ENCODE measurements around the gene SEC23A.
"Not testable (repeated sequence)": the region's sequence is repeated elsewhere in the genome, so short reads cannot be mapped to it uniquely, and the experiment has no call there.

Gene SEC23A

DNA sequence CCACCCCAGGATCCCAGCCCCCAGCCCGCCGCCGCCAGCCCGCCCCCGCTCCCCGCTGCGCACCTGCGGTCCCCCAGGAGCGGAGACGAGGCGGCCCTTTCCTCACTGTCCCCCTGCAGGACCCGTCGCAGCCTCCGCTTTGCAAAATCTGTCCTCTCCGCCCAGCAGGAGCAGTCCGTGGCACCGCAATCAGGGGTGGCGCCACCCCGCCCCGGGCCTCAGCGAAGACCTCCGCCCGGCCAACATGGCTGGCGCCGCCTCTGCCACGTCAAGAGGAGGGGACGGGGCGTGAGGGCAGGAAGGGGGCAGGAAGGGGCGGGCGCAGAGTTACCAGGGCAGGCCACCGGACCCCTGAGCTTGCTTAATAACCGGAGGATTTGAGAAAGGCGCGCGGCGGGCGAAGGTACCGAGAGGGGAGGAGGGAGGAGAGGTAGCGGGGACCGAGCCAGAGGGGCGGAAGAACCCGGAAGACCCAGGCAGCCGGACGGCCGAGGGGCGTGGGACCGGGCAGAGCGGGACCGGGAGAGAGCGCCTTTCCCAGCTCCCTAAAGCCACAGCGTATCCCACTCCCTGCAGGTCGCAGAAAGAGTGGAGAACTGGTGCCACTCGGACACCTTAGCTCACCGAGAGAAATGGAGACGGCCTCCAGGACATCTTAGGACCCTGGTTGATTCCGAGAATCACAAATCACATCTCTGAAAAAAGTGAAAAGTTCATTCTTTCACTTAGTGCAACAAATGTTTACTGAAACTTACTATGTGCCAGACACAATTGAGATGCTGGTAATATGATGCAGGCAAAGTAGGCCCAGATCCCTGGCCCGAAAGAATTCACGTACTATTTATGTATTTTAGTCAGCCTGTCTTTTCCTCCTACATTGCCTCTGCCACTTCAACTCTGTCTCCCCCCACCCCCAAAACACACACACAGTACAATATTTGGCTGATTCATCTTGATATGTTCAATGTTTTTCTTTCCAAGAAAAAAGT is at the start of gene SEC23A:
Gene SEC23A (minus strand): TSS at position 267 of the 989 bp plus-strand sequence. CDS start 7,117 bp downstream, outside the sequence.
- Mint-ChIP-seq H3K4me3 (peak within 1 kb of the TSS; percentile 100), H3K27ac (peak within 1 kb of the TSS; percentile 99), H3K36me3 (peaks cover 7% of the 10 kb centered on the region), H3K9me3 (no peaks in the 10 kb centered on the region), H3K27me3 (no peaks in the 10 kb centered on the region), H3K4me1 (peaks cover 37% of the 10 kb centered on the region)
- ATAC-seq: peak; percentile 98

- Mint-ChIP-seq H3K4me3 (no peak overlapping the region), H3K27ac (no peak overlapping the region), H3K27me3 (no peaks in the 10 kb centered on the region), H3K4me1 (peaks cover 7% of the 10 kb centered on the region), H3K9me3 (peaks cover 3% of the 10 kb centered on the region), H3K36me3 (peaks cover 58% of the 10 kb centered on the region)
- no peak for ATAC-seq
Measured at GRCh38 chr14:39145266-39145966, 42.4 kb upstream of the SEC23A start.

- H3K27ac Mint-ChIP-seq, H3K4me3 Mint-ChIP-seq, ATAC-seq: not testable (repeated sequence)
Measured at GRCh38 chr14:39143226-39143625, 40.2 kb upstream of the SEC23A start.

GRCh38 chr14:39141623-39142022 is 38.6 kb upstream of the SEC23A start:
- not testable (repeated sequence) for H3K27me3 Mint-ChIP-seq, H3K27ac Mint-ChIP-seq, H3K9me3 Mint-ChIP-seq, ATAC-seq, H3K4me3 Mint-ChIP-seq
- Mint-ChIP-seq H3K4me1 (peaks cover 10% of the 10 kb centered on the region), H3K36me3 (peaks cover 60% of the 10 kb centered on the region)

More at GRCh38 chr14:39143226-39143625, 40.2 kb upstream of the SEC23A start:
- H3K27me3 Mint-ChIP-seq, H3K9me3 Mint-ChIP-seq: not testable (repeated sequence)
- peaks cover 10% of the 10 kb centered on the region for H3K4me1 Mint-ChIP-seq
- peaks cover 64% of the 10 kb centered on the region for H3K36me3 Mint-ChIP-seq

GRCh38 chr14:39140170-39140569 is 37.1 kb upstream of the SEC23A start:
- ATAC-seq: no peak
- Mint-ChIP-seq H3K27ac (no peak overlapping the region), H3K36me3 (peaks cover 57% of the 10 kb centered on the region), H3K4me1 (peaks cover 10% of the 10 kb centered on the region), H3K4me3 (no peak overlapping the region), H3K9me3 (peaks cover 3% of the 10 kb centered on the region), H3K27me3 (no peaks in the 10 kb centered on the region)

- peaks cover 57% of the 10 kb centered on the region for H3K36me3 Mint-ChIP-seq
- no peak overlapping the region for H3K4me3 Mint-ChIP-seq
- H3K27me3 Mint-ChIP-seq: no peaks in the 10 kb centered on the region
Measured at GRCh38 chr14:39138440-39138839, 35.4 kb upstream of the SEC23A start.

GRCh38 chr14:39137835-39138234 is 34.8 kb upstream of the SEC23A start:
- H3K36me3 Mint-ChIP-seq: peaks cover 53% of the 10 kb centered on the region
- not testable (repeated sequence) for H3K4me3 Mint-ChIP-seq, H3K27me3 Mint-ChIP-seq, ATAC-seq, H3K9me3 Mint-ChIP-seq, H3K27ac Mint-ChIP-seq
- peaks cover 10% of the 10 kb centered on the region for H3K4me1 Mint-ChIP-seq

More at GRCh38 chr14:39138440-39138839, 35.4 kb upstream of the SEC23A start:
- peaks cover 3% of the 10 kb centered on the region for H3K9me3 Mint-ChIP-seq
- ATAC-seq: no peak
- no peak overlapping the region for H3K27ac Mint-ChIP-seq
- H3K4me1 Mint-ChIP-seq: peaks cover 10% of the 10 kb centered on the region

DNA sequence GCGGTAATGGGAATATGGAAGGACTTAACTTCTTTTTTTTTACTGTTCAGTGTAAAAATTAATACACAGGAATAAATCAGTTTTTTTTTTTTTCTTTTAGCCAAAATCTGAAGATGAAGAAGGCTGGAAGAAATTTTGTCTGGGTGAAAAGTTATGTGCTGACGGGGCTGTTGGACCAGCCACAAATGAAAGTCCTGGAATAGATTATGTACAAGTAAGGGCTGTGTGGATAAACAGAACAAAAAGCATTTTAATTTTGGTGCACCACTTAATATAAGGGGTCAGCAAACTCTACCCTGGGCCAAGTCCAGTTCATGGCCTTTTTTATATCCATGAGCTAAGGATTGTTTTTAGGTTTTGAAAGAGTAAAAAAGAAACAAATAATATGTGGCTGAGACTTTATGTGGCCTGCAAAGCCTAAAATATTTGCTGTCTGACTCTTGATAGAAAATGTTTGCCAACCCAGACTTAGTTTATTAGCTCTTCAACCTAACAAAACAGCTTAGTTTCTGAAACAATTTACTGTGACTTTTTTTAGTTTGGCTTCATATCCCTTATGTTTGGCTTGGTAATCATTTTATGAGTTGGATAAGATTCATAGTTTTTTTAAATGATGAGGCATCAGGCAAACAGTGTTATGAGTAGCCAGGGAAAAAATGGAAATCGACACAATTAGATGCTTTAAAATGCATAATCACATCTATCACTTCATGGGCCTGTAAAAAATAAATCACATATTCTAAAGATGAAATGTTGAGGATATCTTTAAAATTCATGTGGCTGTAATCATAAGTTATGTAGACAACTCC is 19.5 kb upstream of the SEC23A start:
- H3K27me3 Mint-ChIP-seq: no peaks in the 10 kb centered on the region
- H3K9me3 Mint-ChIP-seq: no peaks in the 10 kb centered on the region
- no peak for ATAC-seq
- H3K36me3 Mint-ChIP-seq: peaks cover 20% of the 10 kb centered on the region
- H3K27ac Mint-ChIP-seq: no peak overlapping the region
- H3K4me3 Mint-ChIP-seq: no peak overlapping the region
- H3K4me1 Mint-ChIP-seq: no peaks in the 10 kb centered on the region

DNA sequence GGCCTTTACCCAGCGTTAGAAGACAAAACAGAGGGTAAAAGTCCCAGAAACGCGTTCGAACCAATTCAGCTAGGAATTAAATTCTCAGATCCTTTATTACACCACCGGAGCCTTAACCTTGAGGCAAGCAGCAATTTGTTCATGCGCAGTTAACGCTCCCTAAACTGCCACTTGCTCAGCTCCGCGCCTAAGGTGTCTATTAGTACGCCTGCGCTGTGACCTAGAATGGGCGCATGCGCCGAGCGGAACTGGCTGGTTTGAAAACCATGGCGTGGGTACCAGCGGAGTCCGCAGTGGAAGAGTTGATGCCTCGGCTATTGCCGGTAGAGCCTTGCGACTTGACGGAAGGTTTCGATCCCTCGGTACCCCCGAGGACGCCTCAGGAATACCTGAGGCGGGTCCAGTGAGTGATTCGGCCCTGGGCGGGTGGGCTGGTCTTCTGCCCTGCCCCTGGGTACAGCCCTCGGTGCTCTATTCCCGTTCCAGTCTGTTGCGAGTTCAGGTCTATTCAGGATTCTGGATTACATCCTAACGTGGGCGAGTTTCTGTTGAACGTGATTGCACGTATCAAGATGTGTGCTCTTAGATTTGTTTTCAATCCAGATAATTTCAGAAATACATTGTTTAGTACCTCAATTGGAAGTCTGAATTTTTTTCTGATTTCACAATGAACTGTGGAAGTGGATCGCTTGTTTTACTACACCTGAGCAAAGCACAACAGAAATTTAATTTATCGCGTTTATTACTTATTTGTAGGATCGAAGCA is 11.2 kb upstream of the SEC23A start, which contains the start of gene GEMIN2:
Gene GEMIN2 (plus strand): TSS at position 251 of the 766 bp plus-strand sequence. CDS start 16 bp downstream, at position 267.
- H3K36me3 Mint-ChIP-seq: peaks cover 5% of the 10 kb centered on the region
- H3K4me1 Mint-ChIP-seq: peaks cover 21% of the 10 kb centered on the region
- H3K27me3 Mint-ChIP-seq: no peaks in the 10 kb centered on the region
- H3K4me3 Mint-ChIP-seq: peak within 1 kb of the TSS; percentile 95
- no peaks in the 10 kb centered on the region for H3K9me3 Mint-ChIP-seq
- peak; percentile 98 for ATAC-seq
- peak within 1 kb of the TSS; percentile 93 for H3K27ac Mint-ChIP-seq

GRCh38 chr14:39113685-39114072 is 10.6 kb upstream of the SEC23A start:
- Mint-ChIP-seq H3K27me3 (no peaks in the 10 kb centered on the region), H3K36me3 (peaks cover 2% of the 10 kb centered on the region), H3K4me1 (peaks cover 21% of the 10 kb centered on the region), H3K27ac (peak overlapping the region; percentile 93), H3K9me3 (no peaks in the 10 kb centered on the region), H3K4me3 (peak overlapping the region; percentile 95)
- no peak for ATAC-seq

DNA sequence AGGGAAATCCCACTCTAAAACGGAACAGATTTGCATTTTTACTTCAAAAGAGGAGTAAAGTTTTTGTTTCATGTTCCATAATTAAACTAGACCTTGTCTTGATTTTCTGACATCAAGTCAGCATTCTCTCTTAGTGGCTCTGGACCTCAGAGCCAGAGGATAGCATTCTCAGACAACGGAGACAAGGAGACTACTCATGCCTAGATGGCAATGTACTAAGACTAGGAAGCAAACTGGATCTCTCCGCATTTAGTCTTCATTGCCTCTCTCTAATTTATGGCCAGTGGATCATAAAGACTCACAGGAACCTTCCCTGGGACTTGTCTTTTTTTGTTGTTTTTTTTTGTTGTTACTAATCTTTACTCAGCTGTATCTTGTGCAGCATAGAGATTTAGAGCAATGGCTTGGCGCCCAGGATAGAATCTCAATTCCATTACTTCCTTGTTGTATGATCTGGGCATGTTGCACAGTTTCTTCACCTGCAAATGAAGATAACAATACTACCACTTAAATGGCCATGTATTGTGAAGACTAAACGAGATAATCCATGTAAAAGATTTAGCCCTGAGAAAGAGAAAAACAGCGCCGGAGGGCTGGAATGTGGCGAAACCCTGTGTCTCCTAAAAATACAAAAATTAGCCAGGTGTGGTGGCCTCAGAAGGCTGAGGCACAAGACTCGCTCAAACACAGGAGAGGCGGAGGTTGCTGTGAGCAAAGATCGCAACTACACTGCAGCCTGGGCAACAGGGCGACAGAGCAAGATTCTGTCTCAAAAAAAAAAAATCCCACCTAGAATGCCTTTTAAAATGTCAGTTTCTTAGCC is 7.1 kb upstream of the SEC23A start:
- Mint-ChIP-seq H3K27ac (peak overlapping the region; percentile 36), H3K27me3 (no peaks in the 10 kb centered on the region), H3K9me3 (no peaks in the 10 kb centered on the region), H3K36me3 (no peaks in the 10 kb centered on the region), H3K4me1 (peaks cover 14% of the 10 kb centered on the region), H3K4me3 (peak overlapping the region; percentile 9)
- ATAC-seq: no peak

GRCh38 chr14:39108791-39109190 is 5.8 kb upstream of the SEC23A start:
- Mint-ChIP-seq H3K27ac (no peak overlapping the region), H3K36me3 (no peaks in the 10 kb centered on the region), H3K27me3 (no peaks in the 10 kb centered on the region), H3K4me1 (peaks cover 13% of the 10 kb centered on the region), H3K4me3 (no peak overlapping the region), H3K9me3 (no peaks in the 10 kb centered on the region)
- ATAC-seq: no peak

DNA sequence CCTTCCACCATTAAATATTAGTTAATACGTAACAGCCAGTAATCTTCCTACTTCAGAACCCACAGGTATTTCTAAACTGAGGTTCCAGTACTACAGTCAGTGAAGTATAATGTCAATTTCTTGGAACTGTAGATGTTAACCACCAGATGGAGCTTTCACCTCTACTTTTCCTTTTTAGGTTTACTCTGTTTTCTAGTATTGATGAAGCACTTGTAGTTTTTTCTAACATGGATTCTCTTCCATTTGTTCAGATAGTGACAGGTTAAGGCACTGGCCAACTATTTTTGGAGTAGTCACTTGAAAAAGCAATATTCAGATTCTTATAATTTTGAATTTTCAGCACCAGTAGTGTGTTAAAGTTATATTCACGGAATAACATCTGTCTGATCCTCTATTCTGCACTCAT is 4.6 kb upstream of the SEC23A start:
- no peaks in the 10 kb centered on the region for H3K27me3 Mint-ChIP-seq
- no peak overlapping the region for H3K27ac Mint-ChIP-seq
- H3K9me3 Mint-ChIP-seq: no peaks in the 10 kb centered on the region
- H3K4me3 Mint-ChIP-seq: no peak overlapping the region
- no peaks in the 10 kb centered on the region for H3K36me3 Mint-ChIP-seq
- no peak for ATAC-seq
- H3K4me1 Mint-ChIP-seq: peaks cover 17% of the 10 kb centered on the region

All from stimulated activated memory B cell treated with anti-CD40 and anti-IgM and Interleukin-4, amounts not matched to agents 10 μg/mL and 1 μg/mL and 100 μg/mL, for 72 hours (primary cell).